ENCODE measurements around the gene CHID1.

GRCh38 chr11:928786-929185, 18.2 kb upstream of the CHID1 start:
- TF ChIP-seq CTCF (IDR thresholded peaks at IDR 0.05) (no peak), POLR2A (IDR thresholded peaks at IDR 0.05) (no peak)
